ENCODE results near the gene DUSP14. TPM values are rescaled to one million over a fixed set of nuclear protein-coding genes. Genes with fewer than 3 reads are reported as not detected.
"Not testable (repeated sequence)": the region's sequence is repeated elsewhere in the genome, so short reads cannot be mapped to it uniquely, and the experiment has no call there.

The DUSP14 gene, protein sequence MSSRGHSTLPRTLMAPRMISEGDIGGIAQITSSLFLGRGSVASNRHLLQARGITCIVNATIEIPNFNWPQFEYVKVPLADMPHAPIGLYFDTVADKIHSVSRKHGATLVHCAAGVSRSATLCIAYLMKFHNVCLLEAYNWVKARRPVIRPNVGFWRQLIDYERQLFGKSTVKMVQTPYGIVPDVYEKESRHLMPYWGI
- total RNA-seq: 4.6 TPM

DNA sequence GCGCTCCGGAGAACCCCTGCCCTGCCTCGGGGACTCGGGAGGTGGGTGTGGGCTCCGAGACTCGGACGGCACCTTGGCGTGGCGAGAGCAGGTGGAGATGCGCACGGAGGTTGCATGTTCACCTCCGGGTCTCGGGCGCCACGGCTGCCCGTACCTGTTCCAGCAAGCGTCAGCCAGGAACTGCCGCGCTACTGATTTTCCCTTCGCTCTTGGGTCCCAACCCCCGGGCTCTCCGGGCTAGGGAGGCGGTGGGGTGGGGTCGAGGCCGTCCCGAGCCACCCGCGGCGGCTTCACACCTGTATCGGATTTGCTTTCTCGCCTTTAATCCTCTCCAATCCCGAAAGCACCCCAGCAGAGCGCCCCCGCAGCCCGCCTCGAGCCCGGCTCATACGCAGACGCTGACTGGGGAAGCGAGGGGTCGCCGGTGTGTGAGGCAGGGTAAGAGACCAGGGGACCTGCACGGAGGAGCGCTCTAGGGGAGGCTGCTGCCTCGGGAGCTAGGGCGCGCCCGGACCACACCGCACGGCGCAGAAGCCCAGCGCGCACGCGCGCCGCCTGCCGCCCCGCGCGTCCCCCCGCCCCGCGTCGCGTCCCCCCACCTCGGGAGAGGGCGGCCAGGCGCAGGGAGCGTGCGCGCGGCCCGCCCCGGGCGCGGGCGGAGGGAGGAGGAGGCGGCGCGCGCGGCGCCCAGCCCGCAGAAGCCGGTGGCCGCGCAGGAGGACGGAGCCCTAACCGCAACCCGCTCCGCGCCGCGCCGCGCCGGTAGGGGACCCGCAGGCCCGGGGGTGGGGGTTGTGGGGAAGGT is at the start of gene DUSP14:
DUSP14 (plus strand) TSS at position 695 of the 805 bp plus-strand sequence. CDS start 22,382 bp downstream, outside the sequence.
- no peaks in the 10 kb centered on the region for H3K9me3 ChIP-seq
- H3K27me3 ChIP-seq: no peaks in the 10 kb centered on the region
- H3K4me1 ChIP-seq: peaks cover 3 to 20% of the 10 kb centered on the region in 2 donors
- peak within 1 kb of the TSS; percentile 96 to 99 for H3K4me3 ChIP-seq
- TF ChIP-seq, protein P1, sequence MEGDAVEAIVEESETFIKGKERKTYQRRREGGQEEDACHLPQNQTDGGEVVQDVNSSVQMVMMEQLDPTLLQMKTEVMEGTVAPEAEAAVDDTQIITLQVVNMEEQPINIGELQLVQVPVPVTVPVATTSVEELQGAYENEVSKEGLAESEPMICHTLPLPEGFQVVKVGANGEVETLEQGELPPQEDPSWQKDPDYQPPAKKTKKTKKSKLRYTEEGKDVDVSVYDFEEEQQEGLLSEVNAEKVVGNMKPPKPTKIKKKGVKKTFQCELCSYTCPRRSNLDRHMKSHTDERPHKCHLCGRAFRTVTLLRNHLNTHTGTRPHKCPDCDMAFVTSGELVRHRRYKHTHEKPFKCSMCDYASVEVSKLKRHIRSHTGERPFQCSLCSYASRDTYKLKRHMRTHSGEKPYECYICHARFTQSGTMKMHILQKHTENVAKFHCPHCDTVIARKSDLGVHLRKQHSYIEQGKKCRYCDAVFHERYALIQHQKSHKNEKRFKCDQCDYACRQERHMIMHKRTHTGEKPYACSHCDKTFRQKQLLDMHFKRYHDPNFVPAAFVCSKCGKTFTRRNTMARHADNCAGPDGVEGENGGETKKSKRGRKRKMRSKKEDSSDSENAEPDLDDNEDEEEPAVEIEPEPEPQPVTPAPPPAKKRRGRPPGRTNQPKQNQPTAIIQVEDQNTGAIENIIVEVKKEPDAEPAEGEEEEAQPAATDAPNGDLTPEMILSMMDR (IDR thresholded peaks at IDR 0.05): no peak
- peak within 1 kb of the TSS; percentile 75 to 90 for H3K27ac ChIP-seq
- no peaks in the 10 kb centered on the region for H3K36me3 ChIP-seq
- intact Hi-C loops (cut with DNase I): loop anchor here (1.0 to 10.0 kb wide), 5 partner anchors 83 to 895 kb away; partner anchors contain the start of genes AATF, ACACA, DHRS11 and SYNRG
- peak; percentile 12 to 84 for DNase-seq (ENCODE audit: low spot score in 2 of 2)

DNA sequence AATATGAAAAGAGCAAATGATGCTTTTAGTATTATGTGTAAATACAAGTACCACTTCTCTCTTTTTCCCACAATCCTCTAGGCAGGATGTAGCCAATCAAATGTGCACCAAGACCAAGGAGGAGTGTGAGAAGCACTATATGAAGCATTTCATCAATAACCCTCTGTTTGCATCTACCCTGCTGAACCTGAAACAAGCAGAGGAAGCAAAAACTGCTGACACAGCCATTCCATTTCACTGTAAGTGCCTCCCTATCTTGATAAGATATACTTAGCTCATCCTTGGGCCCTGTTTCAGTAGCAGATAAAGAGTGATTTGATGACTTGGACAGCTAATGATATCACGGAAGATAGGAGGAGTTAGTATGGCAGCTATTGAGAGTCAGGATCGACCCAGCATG is 49.3 kb upstream of the DUSP14 start:
- Histone ChIP-seq H3K36me3 (peaks cover 40 to 90% of the 10 kb centered on the region in 2 donors), H3K27ac (no peak overlapping the region), H3K4me3 (no peak overlapping the region), H3K9me3 (no peaks in the 10 kb centered on the region), H3K4me1 (no peaks in the 10 kb centered on the region), H3K27me3 (no peaks in the 10 kb centered on the region)
- intact Hi-C loops (cut with DNase I): no loop called here
- TF ChIP-seq, protein P1 (IDR thresholded peaks at IDR 0.05): no peak
- DNase-seq (ENCODE audit: low spot score in 2 of 2): no peak

DNA sequence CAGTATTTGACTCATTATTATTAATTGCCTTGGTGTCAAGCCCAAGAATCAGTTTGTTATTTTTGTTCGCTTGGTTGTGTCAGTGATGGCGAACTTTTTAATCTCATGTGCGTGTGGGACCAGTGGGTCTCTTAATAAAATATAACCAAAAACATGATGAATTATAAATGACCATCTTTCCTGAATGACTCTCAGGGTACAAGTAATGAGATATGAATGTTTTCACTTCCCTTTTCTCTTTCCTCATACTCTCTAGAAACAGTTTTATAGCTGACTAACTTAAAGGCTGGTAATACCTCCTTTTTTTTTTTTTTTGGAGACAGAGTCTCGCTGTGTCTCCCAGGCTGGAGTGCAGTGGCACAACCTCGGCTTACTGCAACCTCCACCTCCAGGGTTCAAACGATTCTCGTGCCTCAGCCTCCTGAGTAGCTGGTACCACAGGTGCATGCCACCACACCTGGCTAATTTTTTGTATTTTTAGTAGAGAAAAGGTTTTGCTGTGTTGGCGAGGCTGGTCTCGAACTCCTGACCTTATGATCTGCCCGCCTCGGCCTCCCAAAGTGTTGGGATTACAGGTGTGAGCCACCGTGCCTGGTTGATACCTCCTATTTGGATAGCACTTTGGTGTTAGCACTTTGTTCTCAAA is 48.2 kb upstream of the DUSP14 start:
- H3K27ac ChIP-seq; intact Hi-C loops (cut with DNase I); H3K9me3 ChIP-seq; H3K4me3 ChIP-seq; H3K4me1 ChIP-seq; DNase-seq (ENCODE audit: low spot score in 2 of 2); H3K27me3 ChIP-seq: not testable (repeated sequence)
- H3K36me3 ChIP-seq: peaks cover 43 to 85% of the 10 kb centered on the region in 2 donors

DNA sequence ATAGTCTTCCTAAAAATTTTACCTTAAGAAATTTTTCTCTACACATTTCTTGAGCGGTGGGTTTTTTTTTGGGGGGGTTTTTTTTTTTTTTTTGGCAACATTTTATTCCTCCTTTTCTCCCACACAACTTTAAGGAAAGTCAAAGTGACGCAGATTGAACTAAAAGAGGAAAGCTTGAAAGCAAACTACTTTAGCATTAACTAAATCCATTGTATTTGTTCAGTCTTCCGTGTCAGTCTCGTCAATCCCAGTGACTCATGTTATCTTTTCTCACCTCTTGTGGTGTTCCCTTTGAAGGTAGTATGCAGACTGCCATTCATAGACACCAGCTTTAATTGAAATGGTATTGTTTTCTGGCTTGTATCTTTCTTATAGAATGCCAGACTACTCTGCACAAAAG is 43.7 kb upstream of the DUSP14 start:
- H3K36me3 ChIP-seq: peaks cover 57 to 62% of the 10 kb centered on the region in 2 donors
- no peaks in the 10 kb centered on the region for H3K9me3 ChIP-seq
- H3K4me1 ChIP-seq: no peaks in the 10 kb centered on the region
- TF ChIP-seq, protein P1 (IDR thresholded peaks at IDR 0.05): no peak
- no peak for DNase-seq (ENCODE audit: low spot score in 2 of 2)
- intact Hi-C loops (cut with DNase I): no loop called here
- H3K27ac ChIP-seq: no peak overlapping the region
- no peaks in the 10 kb centered on the region for H3K27me3 ChIP-seq
- H3K4me3 ChIP-seq: no peak overlapping the region

DNA sequence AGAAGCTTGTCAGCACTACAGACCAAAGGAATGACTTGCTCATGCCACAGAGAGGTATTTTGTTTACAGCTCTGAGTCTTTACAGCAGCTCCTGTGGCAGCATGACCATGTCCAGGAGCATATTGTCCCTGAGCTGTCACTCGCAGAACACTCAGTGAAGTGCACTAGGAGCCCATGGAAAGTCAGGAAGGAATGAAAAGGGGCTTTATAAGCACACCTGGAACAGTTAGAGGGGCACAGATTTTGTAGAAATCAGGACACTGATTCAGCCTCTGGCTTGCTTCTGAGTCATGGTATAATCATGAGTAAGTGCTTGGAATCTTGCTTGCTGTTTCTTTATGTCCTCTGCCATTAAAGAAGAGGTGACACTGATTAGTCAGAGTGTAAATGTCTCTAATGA is 42.0 kb upstream of the DUSP14 start:
- Histone ChIP-seq H3K36me3 (peaks cover 46 to 54% of the 10 kb centered on the region in 2 donors), H3K27ac (no peak overlapping the region), H3K9me3 (no peaks in the 10 kb centered on the region), H3K4me3 (no peak overlapping the region), H3K27me3 (no peaks in the 10 kb centered on the region), H3K4me1 (no peaks in the 10 kb centered on the region)
- TF ChIP-seq, protein P1 (IDR thresholded peaks at IDR 0.05): no peak
- DNase-seq (ENCODE audit: low spot score in 2 of 2): no peak
- intact Hi-C loops (cut with DNase I): no loop called here

- Histone ChIP-seq H3K27me3 (no peaks in the 10 kb centered on the region), H3K36me3 (peaks cover 29 to 31% of the 10 kb centered on the region in 2 donors), H3K27ac (no peak overlapping the region), H3K4me1 (no peaks in the 10 kb centered on the region), H3K4me3 (no peak overlapping the region), H3K9me3 (no peaks in the 10 kb centered on the region)
- no peak for DNase-seq (ENCODE audit: low spot score in 2 of 2)
- TF ChIP-seq, protein P1 (IDR thresholded peaks at IDR 0.05): no peak
- intact Hi-C loops (cut with DNase I): no loop called here
These were observed 39.6 kb upstream of the DUSP14 start for GRCh38 chr17:37450112-37450511.

DNA sequence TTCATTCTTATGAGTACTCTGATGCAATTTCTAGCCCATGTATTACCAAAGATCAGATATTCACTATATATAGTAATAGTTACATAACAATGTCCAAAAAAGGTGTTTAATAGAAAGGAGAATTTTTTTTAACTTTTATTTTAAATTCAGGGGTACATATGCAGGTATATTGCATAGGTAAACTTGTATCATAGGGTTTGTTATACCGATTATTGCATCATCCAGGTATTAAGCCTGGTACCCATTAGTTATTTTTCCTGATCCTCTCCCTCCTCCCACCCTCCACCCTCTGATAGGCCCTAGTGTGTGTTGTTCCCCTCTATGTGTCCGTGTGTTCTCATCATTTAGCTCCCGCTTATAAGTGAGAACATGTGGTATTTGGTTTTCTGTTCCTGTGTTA is 31.9 kb upstream of the DUSP14 start:
- DNase-seq (ENCODE audit: low spot score in 2 of 2); H3K9me3 ChIP-seq; intact Hi-C loops (cut with DNase I); H3K4me1 ChIP-seq; H3K27me3 ChIP-seq; H3K4me3 ChIP-seq; H3K27ac ChIP-seq: not testable (repeated sequence)
- H3K36me3 ChIP-seq: peaks cover 7 to 24% of the 10 kb centered on the region in 2 donors
